ENCODE data around the gene PTOV1. TPM values are rescaled to one million over a fixed set of nuclear protein-coding genes. Genes with fewer than 3 reads are reported as not detected.

Gene PTOV1
- total and polyA plus RNA-seq, 10 of the 15 experiments (the other 5 are each of a cell fraction or from before 2014, with no cell fraction given): 3.2 to 83.5 (median 22.3) TPM

DNA sequence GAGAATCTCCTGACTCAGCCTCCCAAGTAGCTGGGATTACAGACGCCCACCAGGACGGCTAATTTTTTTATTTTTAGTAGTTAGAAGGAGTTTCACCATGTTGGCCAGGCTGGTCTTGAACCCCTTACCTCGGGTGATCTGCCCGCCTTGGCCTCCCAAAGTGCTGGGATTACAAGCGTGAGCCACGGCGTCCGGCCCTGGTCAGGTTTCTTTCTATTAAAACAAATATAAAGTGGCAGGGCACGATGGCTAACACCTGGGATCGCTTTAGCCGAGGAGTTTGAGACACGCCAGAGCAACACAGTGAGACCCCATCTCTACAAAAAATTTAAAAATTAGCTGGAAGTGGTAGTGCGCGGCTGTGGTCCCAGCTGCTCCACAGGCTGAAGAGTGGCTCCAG is 34.4 kb upstream of the PTOV1 start:
- ChIA-PET POLR2A (no interaction called here), CTCF (no interaction called here), RAD21 (ENCODE audit: unreplicated experiment) (no interaction called here), SMC1A (ENCODE audit: uncharacterized antibody, unreplicated experiment) (no interaction called here)
- H3K27ac ChIP-seq (ENCODE audit: control insufficient read depth, insufficient read depth): no peak overlapping the region
- FAIRE-seq: no peak
- H3K27me3 ChIP-seq (replicated peaks in 1 of 2; ENCODE audit: control insufficient read depth in 2 of 2, insufficient read depth in 2 of 2, low read length in 1 of 2): no peaks in the 10 kb centered on the region
- no peak for DNase-seq (ENCODE audit: low read depth, low spot score)
- no peak for ATAC-seq
- H3K4me3 ChIP-seq: no peak overlapping the region
- H3K9me3 ChIP-seq (replicated peaks; ENCODE audit: control insufficient read depth, insufficient read depth, low read length): no peaks in the 10 kb centered on the region
- BruUV-seq (replicated peaks): no TSS peak
- H2AFZ ChIP-seq (ENCODE audit: control insufficient read depth, low read depth, low read length): no peak overlapping the region
- no peak overlapping the region for H3K9ac ChIP-seq (ENCODE audit: control insufficient read depth, insufficient read depth, low read length)
- peaks cover 8% of the 10 kb centered on the region for H3K4me1 ChIP-seq (ENCODE audit: control insufficient read depth, insufficient read depth, low read length)
- intact Hi-C loops (cut with micrococcal nuclease; ENCODE audit: unreplicated experiment): no loop called here
- TF ChIP-seq ETV6 (conservative IDR thresholded peaks at IDR 0.05 in 1 of 2, IDR thresholded peaks at IDR 0.05 in 1 of 2; ENCODE audit: borderline replicate concordance in 1 of 2, low read depth in 1 of 2): no peak
- TF ChIP-seq HCFC1 (IDR thresholded peaks at IDR 0.05; ENCODE audit: low read length): no peak
- TF ChIP-seq RCOR1 (conservative IDR thresholded peaks at IDR 0.05; ENCODE audit: low read depth, low read length): no peak
- TF ChIP-seq, protein P1, sequence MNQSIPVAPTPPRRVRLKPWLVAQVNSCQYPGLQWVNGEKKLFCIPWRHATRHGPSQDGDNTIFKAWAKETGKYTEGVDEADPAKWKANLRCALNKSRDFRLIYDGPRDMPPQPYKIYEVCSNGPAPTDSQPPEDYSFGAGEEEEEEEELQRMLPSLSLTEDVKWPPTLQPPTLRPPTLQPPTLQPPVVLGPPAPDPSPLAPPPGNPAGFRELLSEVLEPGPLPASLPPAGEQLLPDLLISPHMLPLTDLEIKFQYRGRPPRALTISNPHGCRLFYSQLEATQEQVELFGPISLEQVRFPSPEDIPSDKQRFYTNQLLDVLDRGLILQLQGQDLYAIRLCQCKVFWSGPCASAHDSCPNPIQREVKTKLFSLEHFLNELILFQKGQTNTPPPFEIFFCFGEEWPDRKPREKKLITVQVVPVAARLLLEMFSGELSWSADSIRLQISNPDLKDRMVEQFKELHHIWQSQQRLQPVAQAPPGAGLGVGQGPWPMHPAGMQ (IDR thresholded peaks at IDR 0.05; ENCODE audit: borderline replicate concordance): no peak
- no peak for TF ChIP-seq SREBF1 (IDR thresholded peaks at IDR 0.05; ENCODE audit: low read length)
- no peak for TF ChIP-seq IRF4 (IDR thresholded peaks at IDR 0.05; ENCODE audit: low read depth, low read length)
- TF ChIP-seq SMAD5 (IDR thresholded peaks at IDR 0.05; ENCODE audit: low read depth): no peak
- TF ChIP-seq TAF1 (IDR thresholded peaks at IDR 0.05; ENCODE audit: borderline replicate concordance, low read depth, low read length): no peak
- no peak for TF ChIP-seq ZNF622 (IDR thresholded peaks at IDR 0.05)
- TF ChIP-seq, protein P2, sequence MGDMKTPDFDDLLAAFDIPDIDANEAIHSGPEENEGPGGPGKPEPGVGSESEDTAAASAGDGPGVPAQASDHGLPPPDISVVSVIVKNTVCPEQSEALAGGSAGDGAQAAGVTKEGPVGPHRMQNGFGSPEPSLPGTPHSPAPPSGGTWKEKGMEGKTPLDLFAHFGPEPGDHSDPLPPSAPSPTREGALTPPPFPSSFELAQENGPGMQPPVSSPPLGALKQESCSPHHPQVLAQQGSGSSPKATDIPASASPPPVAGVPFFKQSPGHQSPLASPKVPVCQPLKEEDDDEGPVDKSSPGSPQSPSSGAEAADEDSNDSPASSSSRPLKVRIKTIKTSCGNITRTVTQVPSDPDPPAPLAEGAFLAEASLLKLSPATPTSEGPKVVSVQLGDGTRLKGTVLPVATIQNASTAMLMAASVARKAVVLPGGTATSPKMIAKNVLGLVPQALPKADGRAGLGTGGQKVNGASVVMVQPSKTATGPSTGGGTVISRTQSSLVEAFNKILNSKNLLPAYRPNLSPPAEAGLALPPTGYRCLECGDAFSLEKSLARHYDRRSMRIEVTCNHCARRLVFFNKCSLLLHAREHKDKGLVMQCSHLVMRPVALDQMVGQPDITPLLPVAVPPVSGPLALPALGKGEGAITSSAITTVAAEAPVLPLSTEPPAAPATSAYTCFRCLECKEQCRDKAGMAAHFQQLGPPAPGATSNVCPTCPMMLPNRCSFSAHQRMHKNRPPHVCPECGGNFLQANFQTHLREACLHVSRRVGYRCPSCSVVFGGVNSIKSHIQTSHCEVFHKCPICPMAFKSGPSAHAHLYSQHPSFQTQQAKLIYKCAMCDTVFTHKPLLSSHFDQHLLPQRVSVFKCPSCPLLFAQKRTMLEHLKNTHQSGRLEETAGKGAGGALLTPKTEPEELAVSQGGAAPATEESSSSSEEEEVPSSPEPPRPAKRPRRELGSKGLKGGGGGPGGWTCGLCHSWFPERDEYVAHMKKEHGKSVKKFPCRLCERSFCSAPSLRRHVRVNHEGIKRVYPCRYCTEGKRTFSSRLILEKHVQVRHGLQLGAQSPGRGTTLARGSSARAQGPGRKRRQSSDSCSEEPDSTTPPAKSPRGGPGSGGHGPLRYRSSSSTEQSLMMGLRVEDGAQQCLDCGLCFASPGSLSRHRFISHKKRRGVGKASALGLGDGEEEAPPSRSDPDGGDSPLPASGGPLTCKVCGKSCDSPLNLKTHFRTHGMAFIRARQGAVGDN (IDR thresholded peaks at IDR 0.05): no peak
- TF ChIP-seq STAT1 (conservative IDR thresholded peaks at IDR 0.05): no peak
- no peak for TF ChIP-seq CREB1 (IDR thresholded peaks at IDR 0.05; ENCODE audit: low read depth)
- TF ChIP-seq GABPA (IDR thresholded peaks at IDR 0.05; ENCODE audit: low read depth): no peak
- no peak for TF ChIP-seq NR2C1 (IDR thresholded peaks at IDR 0.05)
- TF ChIP-seq, protein P3, sequence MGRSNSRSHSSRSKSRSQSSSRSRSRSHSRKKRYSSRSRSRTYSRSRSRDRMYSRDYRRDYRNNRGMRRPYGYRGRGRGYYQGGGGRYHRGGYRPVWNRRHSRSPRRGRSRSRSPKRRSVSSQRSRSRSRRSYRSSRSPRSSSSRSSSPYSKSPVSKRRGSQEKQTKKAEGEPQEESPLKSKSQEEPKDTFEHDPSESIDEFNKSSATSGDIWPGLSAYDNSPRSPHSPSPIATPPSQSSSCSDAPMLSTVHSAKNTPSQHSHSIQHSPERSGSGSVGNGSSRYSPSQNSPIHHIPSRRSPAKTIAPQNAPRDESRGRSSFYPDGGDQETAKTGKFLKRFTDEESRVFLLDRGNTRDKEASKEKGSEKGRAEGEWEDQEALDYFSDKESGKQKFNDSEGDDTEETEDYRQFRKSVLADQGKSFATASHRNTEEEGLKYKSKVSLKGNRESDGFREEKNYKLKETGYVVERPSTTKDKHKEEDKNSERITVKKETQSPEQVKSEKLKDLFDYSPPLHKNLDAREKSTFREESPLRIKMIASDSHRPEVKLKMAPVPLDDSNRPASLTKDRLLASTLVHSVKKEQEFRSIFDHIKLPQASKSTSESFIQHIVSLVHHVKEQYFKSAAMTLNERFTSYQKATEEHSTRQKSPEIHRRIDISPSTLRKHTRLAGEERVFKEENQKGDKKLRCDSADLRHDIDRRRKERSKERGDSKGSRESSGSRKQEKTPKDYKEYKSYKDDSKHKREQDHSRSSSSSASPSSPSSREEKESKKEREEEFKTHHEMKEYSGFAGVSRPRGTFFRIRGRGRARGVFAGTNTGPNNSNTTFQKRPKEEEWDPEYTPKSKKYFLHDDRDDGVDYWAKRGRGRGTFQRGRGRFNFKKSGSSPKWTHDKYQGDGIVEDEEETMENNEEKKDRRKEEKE (IDR thresholded peaks at IDR 0.05): no peak
- TF ChIP-seq, protein P4, sequence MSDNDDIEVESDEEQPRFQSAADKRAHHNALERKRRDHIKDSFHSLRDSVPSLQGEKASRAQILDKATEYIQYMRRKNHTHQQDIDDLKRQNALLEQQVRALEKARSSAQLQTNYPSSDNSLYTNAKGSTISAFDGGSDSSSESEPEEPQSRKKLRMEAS (IDR thresholded peaks at IDR 0.05; ENCODE audit: low read depth, low read length): no peak
- no peak for TF ChIP-seq KAT2A (conservative IDR thresholded peaks at IDR 0.05; ENCODE audit: control insufficient read depth, low read depth, low read length)
- TF ChIP-seq CEBPB (IDR thresholded peaks at IDR 0.05; ENCODE audit: borderline replicate concordance in 1 of 2, low read depth in 2 of 2, low read length in 2 of 2): no peak
- H3K4me2 ChIP-seq (ENCODE audit: control insufficient read depth, insufficient read depth): no peak overlapping the region
- H3K36me3 ChIP-seq (ENCODE audit: control insufficient read depth in 2 of 2, insufficient read depth in 2 of 2, low read length in 1 of 2): peaks cover 0 to 6% of the 10 kb centered on the region in 2 experiments; a peak in 2 of 4 replicates
- 74% methylated on average over 14 of the region's 14 CpGs for WGBS (ENCODE audit: insufficient coverage, insufficient replicate concordance, low lambda C conversion rate, missing lambda C conversion rate)
- in situ Hi-C loops (cut with MboI): no loop called here
- H4K20me1 ChIP-seq (ENCODE audit: control insufficient read depth, insufficient read depth): no peaks in the 10 kb centered on the region
- peaks cover 24% of the 10 kb centered on the region for H3K79me2 ChIP-seq (ENCODE audit: control insufficient read depth, insufficient read depth, low read length)

Data from GM12878 (cell line).